Vagina (tissue), 2 donors: ENCODE data around the gene SMIM11. TPM values are rescaled to one million over a fixed set of nuclear protein-coding genes. Genes with fewer than 3 reads are reported as not detected.
"Not testable (repeated sequence)": the region's sequence is repeated elsewhere in the genome, so short reads cannot be mapped to it uniquely, and the experiment has no call there.

Experiments used
- DNase-seq, 2 donors: peaks; one replicate each; pipeline ENCODE4 v3.0.0-alpha.2; 2017; ENCODE audit errors: extremely low spot score in 2 of 2
- H3K27ac ChIP-seq: fragments of 200-600 bp; sonication (generic); one replicate; pipeline ENCODE4 v1.5.1; 2019
- H3K27me3 ChIP-seq: fragments of 200-600 bp; sonication (generic); one replicate; pipeline ENCODE4 v1.5.1; 2019
- H3K36me3 ChIP-seq, 2 donors: fragments of 200-600 bp; sonication (generic); one replicate each; pipeline ENCODE4 v1.5.1; 2017 to 2019
- H3K4me1 ChIP-seq: fragments of 200-600 bp; sonication (generic); one replicate; pipeline ENCODE4 v1.5.1; 2019
- H3K4me3 ChIP-seq, 2 donors: fragments of 200-600 bp; sonication (generic); 1 replicate in 1 of 2; 2 replicates in 1 of 2; pipeline ENCODE4 v1.5.1; 2016 to 2019
- H3K9me3 ChIP-seq: fragments of 200-600 bp; sonication (generic); one replicate; pipeline ENCODE4 v1.5.1; 2019
- intact Hi-C: fragments of 100-400 bp; cut with DNase I; formaldehyde crosslinking; loops from one replicate; pipeline ENCODE4 v1.15.1; 2023
- total RNA-seq: library from RNA; depleted of rRNA; stranded (reverse); fragments of >200 nt; gene quantifications from one replicate; pipeline ENCODE4 v1.2.3, GENCODE V29; 2016

SMIM11 gene
- total RNA-seq, 1 donor from 2014 or later: 8.1 TPM

DNA sequence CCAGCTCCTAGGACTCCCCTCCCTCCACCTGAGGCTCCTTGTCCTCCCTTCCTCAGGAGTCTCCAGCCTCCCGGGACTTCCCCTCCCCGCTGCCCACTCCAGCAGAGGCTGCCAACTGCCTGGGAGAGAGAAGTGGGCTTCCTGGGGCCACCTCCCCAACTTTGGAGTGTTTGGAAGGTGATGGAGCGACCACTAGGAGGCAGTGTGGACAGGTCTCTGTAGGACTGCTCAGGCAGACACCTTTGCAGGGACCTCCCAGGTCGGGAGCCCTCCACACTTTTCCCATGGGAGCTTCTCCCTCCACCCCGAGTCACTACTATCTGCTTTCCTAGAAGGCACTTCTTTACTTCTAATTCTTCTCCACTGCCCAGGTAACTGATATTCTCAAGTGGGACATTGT is 29.4 kb downstream of the SMIM11 start:
- H3K4me3 ChIP-seq, H3K36me3 ChIP-seq, H3K27ac ChIP-seq, H3K9me3 ChIP-seq, H3K27me3 ChIP-seq, H3K4me1 ChIP-seq, intact Hi-C loops, DNase-seq: not testable (repeated sequence)

DNA sequence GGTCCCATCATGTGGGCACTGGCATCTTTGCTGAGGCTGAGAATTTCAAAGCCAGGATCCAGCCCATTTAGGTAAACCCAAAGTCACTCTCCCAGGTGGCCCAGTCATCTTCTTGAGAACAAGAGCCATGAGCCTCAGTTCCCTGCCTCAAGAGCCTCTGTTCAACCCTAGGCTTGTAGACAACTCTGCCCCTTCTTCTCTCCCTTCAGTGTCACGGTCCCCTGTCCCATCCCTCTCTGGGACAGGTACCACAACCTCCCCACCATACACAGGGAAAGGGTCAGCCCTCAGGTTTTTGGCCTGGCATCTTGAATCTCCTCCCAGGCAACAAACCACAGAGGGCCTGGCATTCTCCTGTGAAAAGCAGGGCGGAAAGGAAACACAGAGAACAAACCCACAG is 30.4 kb downstream of the SMIM11 start:
- H3K4me3 ChIP-seq, H3K4me1 ChIP-seq, intact Hi-C loops, H3K27me3 ChIP-seq, H3K9me3 ChIP-seq, DNase-seq, H3K36me3 ChIP-seq, H3K27ac ChIP-seq: not testable (repeated sequence)

GRCh38 chr21:34406102-34406501 is 30.8 kb downstream of the SMIM11 start:
- H3K4me1 ChIP-seq, H3K27ac ChIP-seq, DNase-seq, H3K9me3 ChIP-seq, H3K27me3 ChIP-seq, H3K36me3 ChIP-seq, intact Hi-C loops, H3K4me3 ChIP-seq: not testable (repeated sequence)

DNA sequence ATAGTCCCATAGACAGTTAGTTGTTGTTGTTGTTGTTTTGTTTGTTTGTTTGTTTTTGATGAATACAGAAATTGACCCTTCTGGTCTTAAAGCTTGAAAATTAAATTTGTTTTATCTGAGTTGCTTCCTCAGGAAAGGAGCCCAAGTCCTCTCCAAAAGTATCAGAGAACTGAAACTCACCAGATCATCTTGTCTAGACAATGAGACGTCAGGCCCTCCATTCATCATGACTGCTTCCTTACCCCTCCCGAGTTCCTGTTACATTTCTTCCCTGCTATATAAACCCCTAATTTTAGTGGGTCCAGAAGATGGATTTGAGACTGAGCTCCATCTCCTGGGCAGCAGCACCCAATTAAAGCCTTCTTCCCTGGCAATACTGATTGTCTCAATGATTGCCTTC is 31.4 kb downstream of the SMIM11 start:
- H3K36me3 ChIP-seq, intact Hi-C loops, DNase-seq, H3K4me1 ChIP-seq, H3K4me3 ChIP-seq, H3K27me3 ChIP-seq, H3K9me3 ChIP-seq, H3K27ac ChIP-seq: not testable (repeated sequence)

GRCh38 chr21:34407294-34407693 is 32.0 kb downstream of the SMIM11 start:
- intact Hi-C loops, DNase-seq, H3K36me3 ChIP-seq, H3K27ac ChIP-seq, H3K4me3 ChIP-seq, H3K4me1 ChIP-seq, H3K27me3 ChIP-seq, H3K9me3 ChIP-seq: not testable (repeated sequence)

DNA sequence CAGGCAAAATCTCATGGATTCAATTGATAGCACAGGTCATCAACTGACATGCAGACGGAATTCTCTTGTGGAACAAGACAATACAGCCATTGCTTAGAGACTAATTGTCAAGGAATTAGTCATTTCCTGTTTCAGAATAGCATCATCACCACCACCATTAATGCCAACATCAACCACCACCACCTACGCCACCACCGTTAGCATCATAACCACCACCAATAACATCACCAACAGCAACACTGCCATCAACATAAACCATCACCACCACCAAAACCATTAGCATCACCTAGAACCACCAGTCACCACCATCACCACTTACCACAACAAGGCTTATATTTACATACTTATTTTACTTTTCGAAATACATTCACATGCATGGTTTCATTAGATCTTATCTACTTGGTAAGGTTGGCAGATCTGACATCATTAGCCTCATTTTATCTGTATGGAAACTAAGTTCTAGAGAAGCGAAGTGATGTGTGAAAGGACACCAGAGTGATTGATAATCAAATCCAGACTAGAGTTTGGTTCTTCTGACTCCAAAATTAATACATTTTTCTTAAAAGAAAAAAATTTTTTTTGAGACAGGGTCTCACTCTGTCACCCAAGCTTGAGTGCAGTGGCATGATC is 42.3 kb downstream of the SMIM11 start:
- H3K9me3 ChIP-seq, H3K27me3 ChIP-seq, intact Hi-C loops, DNase-seq, H3K36me3 ChIP-seq, H3K4me3 ChIP-seq, H3K4me1 ChIP-seq, H3K27ac ChIP-seq: not testable (repeated sequence)

GRCh38 chr21:34423805-34424204 is 48.5 kb downstream of the SMIM11 start, which contains the start of gene SMIM34:
Gene SMIM34, minus strand, starts transcription at chr21:34423951. Its CDS starts 112 bp downstream, at chr21:34423839.
- intact Hi-C loops, H3K4me3 ChIP-seq, H3K4me1 ChIP-seq, H3K27ac ChIP-seq, H3K9me3 ChIP-seq, H3K27me3 ChIP-seq, H3K36me3 ChIP-seq, DNase-seq: not testable (repeated sequence)

DNA sequence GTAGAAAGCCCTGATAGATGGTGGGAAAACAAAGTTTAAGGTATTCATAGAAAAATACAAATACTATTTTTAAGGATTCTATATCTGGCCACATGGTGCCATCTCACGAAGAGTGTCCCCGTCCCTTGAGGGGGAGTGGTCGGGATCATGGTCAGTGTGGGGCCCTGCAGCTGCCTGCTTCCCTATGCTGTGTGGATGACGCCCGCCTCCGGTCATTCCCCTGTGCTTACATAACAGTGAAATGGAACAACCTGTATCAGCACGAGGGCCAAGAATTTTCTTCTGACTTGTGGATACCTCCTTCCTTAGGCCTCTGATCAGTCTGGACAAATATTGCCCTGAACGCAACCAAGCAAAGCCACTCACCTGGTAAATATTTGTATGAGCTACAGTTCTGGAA is 52.0 kb downstream of the SMIM11 start:
- DNase-seq, H3K27me3 ChIP-seq, H3K27ac ChIP-seq, H3K9me3 ChIP-seq, H3K36me3 ChIP-seq, H3K4me1 ChIP-seq, intact Hi-C loops, H3K4me3 ChIP-seq: not testable (repeated sequence)

DNA sequence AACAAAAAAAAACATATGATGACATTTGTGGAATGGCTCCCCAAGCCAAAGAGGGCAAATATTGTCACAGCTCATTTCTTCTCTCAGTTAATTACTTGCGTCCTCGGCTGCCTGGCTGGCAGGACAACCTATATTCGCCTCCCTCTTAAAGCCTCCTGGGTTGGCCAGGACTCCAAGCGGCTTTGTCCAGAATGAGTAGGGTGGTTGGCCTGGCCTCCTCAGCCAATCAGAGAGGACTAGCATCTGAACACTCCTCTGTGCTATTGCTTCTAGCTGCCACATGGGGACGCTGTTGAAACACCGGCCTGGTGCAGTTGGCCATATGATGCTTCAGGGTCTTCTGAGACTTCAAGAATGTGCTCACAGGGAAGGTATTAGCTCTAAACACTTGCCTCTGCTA is 53.1 kb downstream of the SMIM11 start:
- DNase-seq, intact Hi-C loops, H3K27me3 ChIP-seq, H3K27ac ChIP-seq, H3K36me3 ChIP-seq, H3K4me3 ChIP-seq, H3K4me1 ChIP-seq, H3K9me3 ChIP-seq: not testable (repeated sequence)

- H3K4me1 ChIP-seq, intact Hi-C loops, H3K9me3 ChIP-seq, H3K4me3 ChIP-seq, H3K36me3 ChIP-seq, H3K27me3 ChIP-seq, DNase-seq, H3K27ac ChIP-seq: not testable (repeated sequence)
These were observed 54.4 kb downstream of the SMIM11 start for GRCh38 chr21:34429710-34430109.

Other genes with a start within 250 kb of the SMIM11 start
- gene KCNE2, start 11.5 kb upstream of the SMIM11 start, total RNA-seq: not detected
- gene SMIM34, start 48.4 kb downstream of the SMIM11 start, total RNA-seq: not detected
- 2.2 TPM for gene KCNE1, start 136.7 kb downstream of the SMIM11 start, total RNA-seq
- gene RCAN1, start 239.6 kb downstream of the SMIM11 start, total RNA-seq: 29.2 TPM